Pons (tissue), 1 donor: Measurements from ENCODE around the gene PHETA1.
A peak's percentile ranks its signal among the peaks of the same experiment; 100 is the strongest.

Experiments used
- DNase-seq: peaks from one replicate; pipeline ENCODE4 v3.0.0-alpha.2; 2016; ENCODE audit warnings: low spot score

The PHETA1 gene

GRCh38 chr12:111368788-111369495 is at the start of gene PHETA1:
PHETA1 (minus strand) TSS chr12:111369095; CDS start chr12:111363427, 5,668 bp downstream.
- DNase-seq, result peak; percentile 81

GRCh38 chr12:111418594-111418880 is 49.6 kb upstream of the PHETA1 start:
- DNase-seq, result no peak

- no peak for DNase-seq
Measured at GRCh38 chr12:111417784-111418593, 49.1 kb upstream of the PHETA1 start.

- DNase-seq, result no peak
Measured at GRCh38 chr12:111417290-111417689, 48.4 kb upstream of the PHETA1 start.

GRCh38 chr12:111414711-111415252 is 45.9 kb upstream of the PHETA1 start:
- no peak for DNase-seq

- no peak for DNase-seq
Measured at GRCh38 chr12:111413442-111414086, 44.7 kb upstream of the PHETA1 start.

GRCh38 chr12:111412830-111413441 is 44.0 kb upstream of the PHETA1 start:
- DNase-seq, result no peak

- DNase-seq, result peak; percentile 78
Measured at GRCh38 chr12:111412007-111412829, 43.3 kb upstream of the PHETA1 start.

- DNase-seq, result no peak
Measured at GRCh38 chr12:111411185-111411764, 42.4 kb upstream of the PHETA1 start.

GRCh38 chr12:111410431-111411184 is 41.7 kb upstream of the PHETA1 start:
- no peak for DNase-seq

- peak; percentile 46 for DNase-seq
Measured at GRCh38 chr12:111409780-111410430, 41.0 kb upstream of the PHETA1 start.

GRCh38 chr12:111409403-111409779 is 40.5 kb upstream of the PHETA1 start:
- no peak for DNase-seq

GRCh38 chr12:111408686-111409402 is 39.9 kb upstream of the PHETA1 start:
- DNase-seq, result peak; percentile 21

- DNase-seq, result no peak
Measured at GRCh38 chr12:111408116-111408440, 39.2 kb upstream of the PHETA1 start.

- no peak for DNase-seq
Measured at GRCh38 chr12:111407377-111408115, 38.7 kb upstream of the PHETA1 start.

- peak; percentile 81 for DNase-seq
Measured at GRCh38 chr12:111406474-111407376, 37.8 kb upstream of the PHETA1 start.

GRCh38 chr12:111405859-111406473 is 37.1 kb upstream of the PHETA1 start, which contains the start of gene SH2B3:
SH2B3 (plus strand) TSS chr12:111405923; CDS start chr12:111418146, 12,223 bp downstream.
- no peak for DNase-seq
